ENCODE results near the gene MFSD6. TPM values are rescaled to one million over a fixed set of nuclear protein-coding genes. Genes with fewer than 3 reads are reported as not detected.

The MFSD6 gene
- total RNA-seq, 4 donors from 2014 or later = 3.6 to 30.3 (median 28.4) TPM

- H3K27me3 ChIP-seq = no peaks in the 10 kb centered on the region
- intact Hi-C loops (cut with DNase I; ENCODE audit: low total_unique reads) = no loop called here
- no peaks in the 10 kb centered on the region for H3K36me3 ChIP-seq
- no peak overlapping the region for H3K4me3 ChIP-seq
- TF ChIP-seq POLR2A (IDR thresholded peaks at IDR 0.05) = no peak
- TF ChIP-seq CTCF (IDR thresholded peaks at IDR 0.05) = no peak
- no peak overlapping the region for H3K27ac ChIP-seq
- no peaks in the 10 kb centered on the region for H3K4me1 ChIP-seq
- DNase-seq = no peak
- H3K9me3 ChIP-seq = no peaks in the 10 kb centered on the region
These were observed 139.7 kb downstream of the MFSD6 start for GRCh38 chr2:190547886-190548285.

GRCh38 chr2:190550137-190550536 lies 142.0 kb downstream of the MFSD6 start:
- Histone ChIP-seq H3K9me3 (no peaks in the 10 kb centered on the region), H3K4me3 (no peak overlapping the region), H3K27ac (no peak overlapping the region), H3K36me3 (no peaks in the 10 kb centered on the region), H3K27me3 (no peaks in the 10 kb centered on the region), H3K4me1 (no peaks in the 10 kb centered on the region)
- DNase-seq = no peak
- TF ChIP-seq CTCF (IDR thresholded peaks at IDR 0.05) (no peak), POLR2A (IDR thresholded peaks at IDR 0.05) (no peak)
- intact Hi-C loops (cut with DNase I; ENCODE audit: low total_unique reads) = no loop called here

Other genes starting within 250 kb of the MFSD6 start
- 10 to 100 TPM in 3 of 4 donors, 1 to 10 TPM in 1; 9.1 to 53.9 (median 26.9) TPM for gene HIBCH, start 88.5 kb upstream of the MFSD6 start, total RNA-seq
- 10 to 100 TPM in 3 of 4 donors, 1 to 10 TPM in 1; 2.1 to 40.2 (median 23.5) TPM for gene INPP1, start 64.8 kb upstream of the MFSD6 start, total RNA-seq
- gene NEMP2, start 126.4 kb downstream of the MFSD6 start, total RNA-seq = 10 to 100 TPM in 1 of 4 donors, 1 to 10 TPM in 3; 2.0 to 16.5 (median 5.7) TPM
- 100 to 1,000 TPM in 1 of 4 donors, 10 to 100 TPM in 3; 59.2 to 132 (median 78.2) TPM for gene NAB1, start 240.7 kb downstream of the MFSD6 start, total RNA-seq